SHP77 (cell line): ENCODE data around the gene HEXA.

Experiments
- DNase-seq, 2 experiments: peaks; one replicate each; lab custom pipeline; 2025; lab: John Stamatoyannopoulos, UW

Gene HEXA

GRCh38 chr15:72375501-72375845 is 341 bp downstream of the HEXA start:
- DNase-seq: peak in 1 of 2 experiments; percentile 14

DNA sequence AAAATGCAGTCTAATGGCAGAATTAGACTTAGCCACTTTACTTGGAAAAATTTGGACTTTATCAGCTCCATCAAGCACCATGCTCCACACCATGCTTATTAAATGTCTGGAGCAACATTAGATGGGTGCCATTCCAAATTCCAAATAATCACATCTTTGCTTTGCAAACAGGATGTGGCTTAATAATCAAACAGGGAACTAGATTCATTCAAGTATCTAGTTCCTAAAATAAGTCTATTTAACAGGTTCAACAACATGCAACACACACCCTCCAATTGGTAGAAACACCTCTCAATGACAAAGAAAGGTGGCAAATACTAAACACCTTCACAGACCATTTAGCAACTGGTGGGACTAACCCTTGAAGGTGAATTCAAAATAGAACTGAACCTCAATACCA is 3.5 kb downstream of the HEXA start:
- no peak for DNase-seq

GRCh38 chr15:72369964-72370363 is 5.8 kb downstream of the HEXA start:
- DNase-seq: no peak

GRCh38 chr15:72368899-72369298 is 6.9 kb downstream of the HEXA start:
- DNase-seq: no peak

DNA sequence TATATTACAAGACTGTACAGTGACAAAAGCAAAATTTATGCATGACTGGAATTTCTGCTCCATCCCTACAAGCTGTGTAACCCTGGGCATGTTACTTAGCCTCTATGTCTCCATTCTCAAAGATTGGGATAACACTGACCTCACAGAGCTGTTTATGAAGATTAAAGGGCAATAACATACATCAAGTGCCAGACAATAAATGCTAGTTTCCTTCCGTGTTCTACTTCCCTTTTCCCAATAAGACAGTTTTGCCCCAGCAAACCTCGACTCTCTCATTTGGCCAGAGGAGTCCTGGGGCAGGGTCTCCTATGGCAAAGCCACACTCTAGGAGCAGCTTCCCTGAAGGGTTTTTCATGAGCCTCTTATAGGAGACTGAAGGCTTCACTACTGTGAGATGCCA is 7.5 kb downstream of the HEXA start:
- DNase-seq: no peak

GRCh38 chr15:72365844-72366243 is 10.0 kb downstream of the HEXA start:
- no peak for DNase-seq

DNA sequence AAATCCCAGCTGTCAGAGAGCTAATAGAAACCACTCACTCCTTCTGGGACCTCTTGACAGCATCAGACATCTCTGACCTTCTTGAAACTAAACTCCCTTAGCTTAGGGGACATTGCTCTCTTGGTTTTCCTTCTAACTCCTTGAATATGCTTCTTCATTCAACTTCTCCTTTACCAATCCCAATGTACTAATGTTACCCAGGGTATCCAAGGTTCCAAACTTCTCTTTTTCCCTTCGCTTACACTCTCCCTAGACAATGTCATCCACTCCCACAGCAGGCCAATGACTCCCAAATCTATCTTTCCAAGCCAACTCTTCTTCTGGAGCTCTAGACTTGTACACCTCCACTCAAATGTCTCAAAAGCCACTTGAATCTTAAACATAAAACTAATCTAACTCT is 14.6 kb downstream of the HEXA start:
- no peak for DNase-seq

DNA sequence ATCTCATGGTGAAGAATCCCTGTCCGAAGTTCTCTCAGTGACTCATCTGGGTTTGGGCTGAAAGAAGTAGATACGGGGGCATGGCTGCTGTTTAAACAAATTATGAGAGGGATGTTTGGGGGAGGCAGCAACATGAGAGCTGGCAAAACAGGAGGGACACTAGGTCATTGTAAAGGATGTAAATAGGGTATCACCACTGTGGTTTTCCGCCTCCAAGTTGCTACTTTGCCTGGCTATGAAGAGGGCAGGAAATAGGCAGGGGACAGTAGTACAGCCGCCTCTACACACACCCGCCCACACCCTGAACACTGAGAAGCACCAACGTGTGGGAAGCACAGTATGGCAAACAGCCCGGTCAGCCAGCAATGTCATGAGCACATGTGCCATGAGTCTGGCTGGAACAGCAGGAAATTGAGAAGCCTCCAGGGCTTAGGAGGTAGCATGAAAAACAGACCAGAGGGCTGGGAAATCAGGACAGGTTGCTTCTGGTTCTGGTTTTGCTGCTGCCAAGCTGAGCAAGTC is 17.1 kb downstream of the HEXA start:
- DNase-seq: no peak

GRCh38 chr15:72358121-72358520 is 17.7 kb downstream of the HEXA start:
- DNase-seq: no peak

DNA sequence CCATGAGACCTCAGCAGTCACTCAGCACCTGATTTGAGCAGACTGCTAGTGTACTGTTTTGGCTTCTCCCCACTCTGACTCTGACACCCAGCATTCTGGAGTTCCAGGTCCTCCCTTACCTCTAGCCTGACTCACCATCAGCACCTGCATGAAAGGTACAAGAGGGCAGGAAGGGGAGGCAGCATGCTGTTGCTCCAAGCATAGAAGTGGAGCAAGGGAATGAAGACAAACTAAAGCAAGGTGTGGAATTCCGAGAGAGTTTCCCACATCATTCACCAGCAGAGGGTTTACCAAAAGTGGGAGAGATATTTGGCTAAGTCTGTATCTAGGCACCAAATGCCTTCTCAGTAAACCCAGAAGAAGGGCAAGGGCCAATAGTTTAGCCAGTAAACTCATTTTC is 21.3 kb downstream of the HEXA start:
- no peak for DNase-seq

- no peak for DNase-seq
These were observed 22.5 kb downstream of the HEXA start for GRCh38 chr15:72353266-72353665.

DNA sequence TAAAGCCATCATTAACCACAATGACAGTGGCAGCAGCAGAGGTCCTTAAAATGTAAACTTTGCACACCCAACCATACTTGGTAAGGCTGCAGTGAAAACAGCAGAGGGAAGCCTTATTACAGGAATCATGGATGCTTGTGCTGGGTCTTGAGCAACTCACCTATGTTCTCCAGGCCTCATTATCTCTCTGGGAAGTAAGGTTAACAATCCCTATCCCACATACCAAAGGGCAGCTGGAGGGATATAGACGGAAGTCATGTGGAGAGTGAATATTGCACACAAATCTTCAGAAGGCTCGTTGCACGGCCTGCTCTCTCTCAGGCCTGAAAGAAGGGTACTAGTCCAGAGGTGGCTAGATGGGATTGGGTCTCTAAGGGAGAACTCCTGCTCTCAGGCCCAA is 30.0 kb downstream of the HEXA start:
- no peak for DNase-seq

DNA sequence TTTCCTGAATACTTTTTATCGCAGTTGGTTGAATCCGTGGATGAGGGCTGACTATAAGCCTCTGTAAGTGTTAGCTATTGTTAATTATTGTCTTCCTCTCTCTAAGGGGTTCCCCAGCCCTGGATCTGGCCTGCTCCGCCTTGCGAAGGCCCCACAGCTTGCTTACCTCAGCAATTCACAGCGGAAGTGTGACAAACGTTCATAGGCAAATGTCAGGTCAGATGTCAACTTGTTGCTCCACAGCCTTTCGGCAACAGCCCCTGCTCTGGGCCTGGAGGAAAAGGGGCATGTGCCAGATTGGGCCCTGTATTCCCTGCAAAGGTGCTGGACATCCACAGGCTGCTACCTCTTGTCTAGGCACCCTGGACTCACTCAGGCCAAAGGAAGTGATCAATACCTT is 30.5 kb downstream of the HEXA start:
- no peak for DNase-seq

DNA sequence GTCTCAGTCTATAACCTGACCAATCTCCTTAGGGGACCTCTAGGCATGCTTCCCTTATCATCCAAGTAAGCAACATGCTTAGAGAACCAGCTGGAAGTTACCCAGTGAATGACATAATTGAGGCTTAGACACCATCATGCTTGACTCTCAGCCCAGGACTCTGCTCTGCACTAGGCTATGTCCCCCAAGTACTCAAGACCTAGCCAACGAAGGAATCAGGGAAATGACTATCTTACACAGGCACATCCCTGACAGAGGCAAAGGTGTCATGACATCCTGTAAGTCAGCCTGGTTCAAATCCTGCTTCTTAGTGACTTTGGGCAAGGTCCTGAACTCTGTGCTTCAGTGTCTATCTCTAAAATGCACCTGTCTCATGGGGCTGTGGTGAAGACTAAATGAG is 31.2 kb downstream of the HEXA start:
- no peak for DNase-seq

GRCh38 chr15:72342385-72342784 is 33.4 kb downstream of the HEXA start:
- peak; percentile 11 to 41 for DNase-seq

DNA sequence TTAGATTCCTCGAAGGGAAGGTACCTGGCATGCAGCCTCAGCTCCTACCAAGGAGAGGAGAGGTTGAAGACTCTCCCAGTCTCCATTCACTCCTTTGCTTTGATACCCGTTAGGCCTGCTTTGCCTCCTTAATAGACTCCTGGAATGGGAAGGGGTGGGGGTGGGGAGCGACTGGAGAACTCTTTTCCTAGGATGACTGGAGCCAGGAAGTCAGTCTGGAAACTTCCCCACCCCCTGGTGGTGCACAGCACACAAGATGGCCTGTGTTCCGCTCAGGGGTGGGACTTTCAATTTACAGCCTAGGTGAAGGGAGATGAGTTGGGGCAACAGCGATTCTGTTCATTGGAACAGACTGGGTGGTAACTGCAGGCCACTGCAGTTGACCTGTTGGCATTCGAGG is 34.5 kb downstream of the HEXA start:
- DNase-seq: peak; percentile 17 to 41

DNA sequence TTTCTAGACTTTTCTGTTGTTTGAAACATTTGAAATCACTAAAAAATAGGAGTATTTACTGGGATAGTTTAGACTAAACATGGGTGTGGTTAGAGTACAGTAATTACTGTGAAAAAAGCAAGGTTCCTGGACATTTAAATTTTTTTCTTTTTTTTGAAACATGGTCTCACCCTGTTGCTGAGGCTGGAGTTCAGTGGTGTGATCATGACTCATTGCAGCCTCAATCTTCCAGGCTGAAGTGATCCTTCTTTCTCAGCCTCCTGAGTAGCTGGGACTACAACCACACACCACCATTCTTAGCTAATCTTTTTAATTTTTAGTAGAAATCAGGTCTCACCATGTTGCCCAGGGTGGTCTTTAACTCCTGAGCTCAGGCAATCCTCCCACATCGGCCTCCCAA is 35.4 kb downstream of the HEXA start:
- DNase-seq: no peak

GRCh38 chr15:72339777-72340177 is 36.0 kb downstream of the HEXA start:
- DNase-seq: peak; percentile 66 to 70

DNA sequence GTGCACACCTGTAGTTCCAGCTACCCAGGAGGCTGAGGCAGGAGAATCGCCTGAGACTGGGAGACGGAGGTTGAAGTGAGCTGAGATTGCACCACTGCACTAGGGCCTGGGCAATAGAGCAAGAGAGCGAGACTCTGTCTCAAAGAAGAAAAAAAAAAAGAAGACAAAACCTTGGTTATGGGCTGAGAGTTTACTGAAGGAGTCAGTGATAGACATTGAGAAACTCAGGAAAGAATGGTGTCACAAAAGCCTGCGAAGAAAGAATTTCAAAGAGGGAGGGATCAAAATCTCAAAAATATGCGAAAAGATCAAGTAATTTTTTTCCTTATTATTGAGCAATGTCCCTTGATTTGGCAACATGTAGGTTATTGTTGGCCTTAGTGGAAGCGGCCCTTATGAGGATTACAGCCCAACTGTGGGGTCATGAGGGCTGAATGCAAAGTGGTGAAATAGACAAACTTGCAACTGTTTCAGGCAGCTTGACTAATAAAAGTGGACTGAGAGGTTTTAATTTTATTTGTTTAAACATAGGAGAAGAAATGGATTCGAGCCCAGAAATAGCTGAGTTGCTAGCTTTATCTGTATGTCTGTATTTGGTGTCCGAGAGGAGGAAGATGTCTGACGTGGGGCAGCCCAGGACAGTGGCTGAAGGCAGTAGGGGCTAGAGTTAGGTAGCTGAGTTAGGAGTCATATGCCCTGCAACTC is 37.0 kb downstream of the HEXA start:
- DNase-seq: no peak

GRCh38 chr15:72338148-72338547 is 37.7 kb downstream of the HEXA start:
- no peak for DNase-seq

DNA sequence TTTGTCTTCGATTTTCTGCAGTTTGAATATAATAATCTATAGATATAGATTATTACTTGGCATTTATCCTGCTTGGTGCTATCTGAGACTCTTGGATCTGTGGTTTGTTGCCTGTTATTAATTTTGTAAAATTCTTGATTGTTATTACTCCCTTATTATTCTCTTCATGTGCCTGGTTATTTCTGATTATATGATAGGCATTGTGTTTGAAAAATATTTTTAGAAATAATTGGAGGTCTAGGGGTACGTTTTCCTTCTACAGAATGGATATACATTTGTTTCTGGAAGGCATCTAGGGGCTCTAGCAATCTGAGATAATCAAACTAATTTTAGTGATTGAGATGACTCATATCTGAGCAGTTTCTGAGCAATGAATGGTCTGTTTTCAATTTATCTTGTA is 41.0 kb downstream of the HEXA start:
- DNase-seq: no peak

DNA sequence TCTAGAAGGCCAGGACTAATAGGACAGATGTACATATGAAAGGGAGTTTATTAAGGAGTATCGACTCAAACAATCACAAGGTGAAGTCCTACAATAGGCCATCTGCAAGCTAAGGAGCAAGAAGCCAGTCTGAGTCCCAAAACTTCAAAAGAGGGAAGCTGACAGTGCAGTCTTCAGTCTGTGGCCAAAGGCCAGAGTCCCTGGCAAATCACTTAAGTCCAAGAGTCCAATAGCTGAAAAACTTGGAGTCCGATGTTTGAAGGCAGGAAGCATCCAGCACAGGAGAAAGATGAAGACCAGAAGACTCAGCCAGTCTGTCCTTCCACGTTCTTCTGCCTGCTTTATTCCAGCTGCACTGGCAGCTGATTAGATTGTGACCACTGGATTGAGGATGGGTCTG is 44.8 kb downstream of the HEXA start:
- no peak for DNase-seq

- no peak for DNase-seq
These were observed 52.1 kb downstream of the HEXA start for GRCh38 chr15:72323752-72324151.

DNA sequence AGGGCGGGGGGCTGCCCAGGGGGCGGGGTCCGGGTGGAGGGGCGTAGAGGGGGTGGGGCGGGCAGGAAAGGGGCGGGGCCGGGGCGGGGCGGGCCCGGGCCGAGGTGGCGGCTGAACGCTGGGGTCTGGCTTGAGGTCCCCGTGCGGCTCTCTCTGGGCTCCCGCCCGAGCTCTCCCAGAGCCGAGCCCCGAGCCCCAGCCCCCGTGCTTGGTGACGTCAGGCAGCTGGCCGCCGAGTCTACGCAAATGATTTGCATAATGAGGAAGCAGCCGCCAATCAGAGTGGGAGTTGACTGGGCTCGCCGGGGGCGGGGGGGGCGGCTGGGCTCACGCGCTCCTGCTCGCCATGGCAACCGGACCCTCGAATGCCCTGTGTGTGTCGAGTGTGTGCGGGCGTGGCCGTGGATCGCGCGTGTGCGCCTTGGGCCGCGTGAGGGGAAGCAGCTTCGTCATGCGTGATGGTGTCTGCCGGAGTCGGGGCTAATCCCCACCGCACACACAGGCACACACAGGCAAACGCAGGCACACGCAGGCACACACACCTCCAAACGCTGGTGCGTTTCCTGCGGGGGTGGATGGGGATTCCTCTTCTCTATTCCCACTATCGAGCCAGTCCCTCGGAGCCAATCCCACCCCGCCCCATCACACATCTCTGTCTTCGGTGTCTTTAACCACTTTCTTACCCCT is 55.7 kb downstream of the HEXA start, which contains the start of gene CELF6:
TSS of gene CELF6 (minus strand) at position 173 of the 687 bp plus-strand sequence. CDS start 283 bp downstream, outside the sequence.
- peak; percentile 84 to 92 for DNase-seq
